T-helper 1 cell treated with Interleukin-12 subunit alpha and Interleukin-12 subunit beta and Interleukin-4 antibody, amounts not matched to agents 30 μg/mL and 1 μg/mL, for 36 hours (primary cell): ENCODE data around the gene COPA.
"Not testable (repeated sequence)": the region's sequence is repeated elsewhere in the genome, so short reads cannot be mapped to it uniquely, and the experiment has no call there.

Experiments used
- H3K27ac Mint-ChIP-seq: one replicate; pipeline ENCODE4 v1.8.0; 2021; ENCODE audit warnings: mild to moderate bottlenecking, mixed read lengths
- H3K27me3 Mint-ChIP-seq: one replicate; pipeline ENCODE4 v1.8.0; 2021; ENCODE audit warnings: low read depth, mixed read lengths
- H3K36me3 Mint-ChIP-seq: one replicate; pipeline ENCODE4 v1.8.0; 2021; ENCODE audit warnings: low read depth, mixed read lengths
- H3K4me1 Mint-ChIP-seq: one replicate; pipeline ENCODE4 v1.8.0; 2021; ENCODE audit warnings: low read depth, mixed read lengths
- H3K4me3 Mint-ChIP-seq: one replicate; pipeline ENCODE4 v1.8.0; 2021; ENCODE audit warnings: mild to moderate bottlenecking, moderate library complexity, mixed read lengths
- H3K9me3 Mint-ChIP-seq: one replicate; pipeline ENCODE4 v1.8.0; 2021; ENCODE audit warnings: mixed read lengths

Gene COPA

DNA sequence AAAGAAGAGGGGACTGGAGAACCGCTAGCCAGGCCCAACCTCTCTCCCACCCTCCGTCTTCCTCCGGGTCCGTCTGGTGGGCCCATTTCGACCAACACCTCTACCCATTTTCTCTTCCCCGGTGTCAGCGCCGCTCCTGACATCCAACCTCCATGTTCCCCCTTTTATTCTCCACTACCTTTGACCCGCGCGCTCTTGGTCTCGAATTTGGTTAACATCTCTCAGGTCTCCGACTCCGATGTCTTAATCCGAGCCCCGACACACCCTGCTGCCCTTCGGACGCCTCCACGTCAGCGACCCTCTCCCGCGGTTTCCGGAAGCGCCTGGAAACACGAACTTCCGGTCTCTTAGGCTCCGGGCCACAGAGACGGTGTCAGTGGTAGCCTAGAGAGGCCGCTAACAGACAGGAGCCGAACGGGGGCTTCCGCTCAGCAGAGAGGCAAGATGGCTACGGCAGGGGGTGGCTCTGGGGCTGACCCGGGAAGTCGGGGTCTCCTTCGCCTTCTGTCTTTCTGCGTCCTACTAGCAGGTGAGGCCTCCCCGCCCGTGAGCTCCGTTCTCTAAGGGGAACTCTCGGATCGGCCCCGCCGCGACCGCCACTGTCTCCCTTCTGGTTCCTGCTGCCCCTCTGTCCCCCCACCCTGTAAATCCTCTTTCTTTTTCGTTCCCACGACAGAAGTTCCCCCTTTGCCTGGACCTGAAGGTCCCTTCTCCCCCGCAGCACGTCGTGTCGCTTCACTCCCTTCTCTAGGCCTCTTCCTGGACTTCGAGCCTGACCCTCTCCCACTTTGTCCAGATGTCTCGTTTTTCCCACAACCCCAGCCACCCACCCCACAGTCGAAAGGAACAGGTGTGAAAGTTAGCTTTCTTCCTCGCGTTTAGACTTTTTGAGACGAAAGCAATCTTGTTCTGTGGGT lies at the start of gene COPA, which contains the start of gene NCSTN:
COPA (minus strand) TSS at position 298 of the 917 bp plus-strand sequence; CDS start at position 218, 80 bp downstream.
NCSTN (plus strand) TSS at position 431 of the 917 bp plus-strand sequence; CDS start at position 445, 14 bp downstream.
- Mint-ChIP-seq H3K27ac (peak within 1 kb of the TSS; percentile 100), H3K27me3 (no peaks in the 10 kb centered on the region), H3K36me3 (peaks cover 42% of the 10 kb centered on the region), H3K4me1 (peaks cover 42% of the 10 kb centered on the region), H3K4me3 (peak within 1 kb of the TSS; percentile 100), H3K9me3 (no peaks in the 10 kb centered on the region)

DNA sequence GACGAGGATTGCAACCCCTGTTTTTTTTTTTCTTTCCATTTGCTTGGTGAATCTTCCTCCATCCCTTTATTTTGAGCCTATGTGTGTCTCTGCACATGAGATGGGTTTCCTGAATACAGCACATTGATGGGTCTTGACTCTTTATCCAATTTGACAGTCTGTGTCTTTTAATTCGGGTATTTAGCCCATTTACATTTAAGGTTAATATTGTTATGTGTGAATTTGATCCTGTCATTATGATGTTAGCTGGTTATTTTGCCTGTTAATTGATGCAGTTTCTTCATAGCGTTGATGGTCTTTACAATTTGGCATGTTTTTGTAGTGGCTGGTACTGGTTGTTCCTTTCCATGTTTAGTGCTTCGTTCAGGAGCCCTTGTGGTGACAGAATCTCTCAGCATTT lies 45.4 kb upstream of the COPA start:
- H3K9me3 Mint-ChIP-seq, H3K4me1 Mint-ChIP-seq, H3K36me3 Mint-ChIP-seq, H3K27ac Mint-ChIP-seq, H3K4me3 Mint-ChIP-seq: not testable (repeated sequence)
- H3K27me3 Mint-ChIP-seq = peaks cover 53% of the 10 kb centered on the region

DNA sequence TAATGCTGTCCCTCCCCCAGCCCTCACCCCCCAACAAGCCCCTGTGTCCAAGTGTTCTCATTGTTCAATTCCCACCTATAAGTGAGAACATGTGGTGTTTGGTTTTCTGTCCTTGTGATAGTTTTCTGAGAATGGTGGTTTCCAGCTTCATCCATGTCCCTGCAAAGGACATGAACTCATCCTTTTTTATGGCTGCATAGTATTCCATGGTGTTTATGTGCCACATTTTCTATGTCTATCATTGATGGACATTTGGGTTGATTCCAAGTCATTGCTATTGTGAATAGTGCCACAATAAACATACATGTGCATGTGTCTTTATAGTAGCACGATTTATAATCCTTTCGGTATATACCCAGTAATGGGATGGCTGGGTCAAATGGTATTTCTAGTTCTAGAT lies 41.8 kb upstream of the COPA start:
- not testable (repeated sequence) for H3K36me3 Mint-ChIP-seq, H3K9me3 Mint-ChIP-seq, H3K4me3 Mint-ChIP-seq, H3K4me1 Mint-ChIP-seq, H3K27ac Mint-ChIP-seq
- peaks cover 45% of the 10 kb centered on the region for H3K27me3 Mint-ChIP-seq

DNA sequence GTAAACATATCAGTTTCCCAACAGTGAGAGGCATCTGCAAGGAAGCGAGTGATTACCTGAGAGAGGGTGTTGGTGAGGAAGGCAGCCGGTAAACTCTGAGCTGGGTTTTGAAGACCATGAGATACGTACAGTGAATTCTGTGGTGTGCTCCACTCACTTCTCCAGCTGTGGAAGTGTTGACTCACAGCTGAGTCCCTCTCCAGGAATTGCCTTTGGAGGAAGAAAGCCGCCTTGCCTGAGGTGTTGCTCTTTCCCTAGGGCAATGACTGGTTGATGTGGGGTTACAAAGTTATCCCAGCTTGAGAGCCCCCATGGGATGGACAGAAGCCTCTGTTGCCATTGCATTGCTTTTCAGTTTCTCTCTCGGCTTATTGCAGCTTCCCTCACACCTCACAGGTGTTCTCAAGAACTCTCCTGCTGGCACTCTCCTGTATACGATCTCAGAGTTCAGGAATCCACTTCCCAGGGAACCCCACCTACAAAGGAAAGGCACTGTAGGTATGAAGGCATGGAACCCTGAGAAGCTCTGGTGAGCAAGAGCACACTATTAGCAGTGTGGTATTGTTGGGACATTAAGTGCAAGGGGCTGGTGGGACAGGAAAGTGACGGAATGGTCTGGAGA lies 34.6 kb upstream of the COPA start:
- Mint-ChIP-seq H3K9me3 (no peaks in the 10 kb centered on the region), H3K4me1 (peaks cover 10% of the 10 kb centered on the region), H3K27me3 (peaks cover 7% of the 10 kb centered on the region), H3K36me3 (no peaks in the 10 kb centered on the region), H3K27ac (no peak overlapping the region), H3K4me3 (no peak overlapping the region)

DNA sequence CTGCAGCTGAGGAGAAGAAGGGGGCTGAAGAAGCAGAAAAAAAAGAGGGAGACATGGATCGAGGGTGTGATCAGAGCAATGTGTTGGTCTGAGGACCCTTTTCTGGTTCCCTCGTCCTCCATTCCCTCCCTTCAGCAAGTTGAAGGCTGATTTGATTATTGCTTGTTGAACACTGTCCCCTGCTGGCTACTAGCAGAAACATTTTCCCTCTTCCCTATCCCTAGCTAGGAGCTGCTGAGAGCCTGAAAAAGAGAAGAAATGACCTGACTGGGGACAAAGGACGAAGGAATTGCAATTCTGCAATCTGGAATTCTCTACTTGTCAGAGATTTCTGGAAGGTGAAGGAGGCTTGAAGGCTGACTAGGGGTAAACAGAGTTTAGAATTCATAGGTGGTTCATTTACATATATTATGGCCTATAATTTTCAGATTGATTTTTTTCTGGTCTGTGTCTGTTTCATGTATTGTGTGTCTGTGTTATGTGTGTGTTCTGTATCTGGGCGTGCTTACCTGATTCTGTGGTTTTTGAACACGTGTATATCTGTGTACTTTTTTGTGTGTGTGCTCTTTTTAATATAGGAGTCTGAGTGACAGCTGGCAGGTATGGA lies 33.6 kb upstream of the COPA start:
- Mint-ChIP-seq H3K4me3 (no peak overlapping the region), H3K27ac (no peak overlapping the region), H3K4me1 (peaks cover 10% of the 10 kb centered on the region), H3K27me3 (peaks cover 7% of the 10 kb centered on the region), H3K9me3 (no peaks in the 10 kb centered on the region), H3K36me3 (no peaks in the 10 kb centered on the region)

DNA sequence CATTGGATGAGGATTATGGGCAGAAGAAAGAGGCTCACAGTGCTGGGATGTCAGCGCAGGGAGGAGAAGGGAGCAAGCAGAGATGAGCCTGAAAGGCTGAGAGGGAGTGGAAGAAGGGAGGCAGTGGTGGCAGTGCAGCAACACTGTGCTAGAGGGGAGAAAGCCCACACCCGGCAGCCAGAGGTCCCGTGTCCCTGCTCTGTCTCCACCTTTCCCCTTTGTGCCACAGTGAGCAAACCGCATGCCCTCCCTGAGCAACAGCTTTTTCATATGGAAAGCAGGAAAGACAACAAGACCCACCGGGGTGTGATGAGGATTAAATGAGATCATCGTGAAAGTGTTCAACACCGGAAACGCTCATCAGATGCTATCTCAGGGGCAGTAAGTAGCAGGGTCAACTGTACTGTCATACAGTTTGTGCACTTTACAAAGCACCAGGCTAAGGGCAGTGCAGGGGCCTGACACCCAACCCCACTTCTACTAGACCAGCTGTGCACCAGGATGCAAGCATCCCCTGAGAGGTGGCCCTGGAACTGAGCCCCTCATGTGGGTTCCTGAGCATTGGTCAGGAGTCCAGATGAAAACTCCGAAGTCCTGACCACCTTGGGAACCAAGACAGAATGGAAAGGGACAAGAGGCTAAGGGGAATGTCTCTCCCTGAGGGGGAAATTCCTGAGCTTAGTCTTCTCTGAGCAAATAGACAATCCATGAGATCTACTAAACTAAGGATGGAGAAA lies 32.9 kb upstream of the COPA start:
- H3K4me1 Mint-ChIP-seq = peaks cover 10% of the 10 kb centered on the region
- no peak overlapping the region for H3K4me3 Mint-ChIP-seq
- peak overlapping the region; percentile 61 for H3K27ac Mint-ChIP-seq
- H3K36me3 Mint-ChIP-seq = no peaks in the 10 kb centered on the region
- H3K9me3 Mint-ChIP-seq = no peaks in the 10 kb centered on the region
- peaks cover 7% of the 10 kb centered on the region for H3K27me3 Mint-ChIP-seq

DNA sequence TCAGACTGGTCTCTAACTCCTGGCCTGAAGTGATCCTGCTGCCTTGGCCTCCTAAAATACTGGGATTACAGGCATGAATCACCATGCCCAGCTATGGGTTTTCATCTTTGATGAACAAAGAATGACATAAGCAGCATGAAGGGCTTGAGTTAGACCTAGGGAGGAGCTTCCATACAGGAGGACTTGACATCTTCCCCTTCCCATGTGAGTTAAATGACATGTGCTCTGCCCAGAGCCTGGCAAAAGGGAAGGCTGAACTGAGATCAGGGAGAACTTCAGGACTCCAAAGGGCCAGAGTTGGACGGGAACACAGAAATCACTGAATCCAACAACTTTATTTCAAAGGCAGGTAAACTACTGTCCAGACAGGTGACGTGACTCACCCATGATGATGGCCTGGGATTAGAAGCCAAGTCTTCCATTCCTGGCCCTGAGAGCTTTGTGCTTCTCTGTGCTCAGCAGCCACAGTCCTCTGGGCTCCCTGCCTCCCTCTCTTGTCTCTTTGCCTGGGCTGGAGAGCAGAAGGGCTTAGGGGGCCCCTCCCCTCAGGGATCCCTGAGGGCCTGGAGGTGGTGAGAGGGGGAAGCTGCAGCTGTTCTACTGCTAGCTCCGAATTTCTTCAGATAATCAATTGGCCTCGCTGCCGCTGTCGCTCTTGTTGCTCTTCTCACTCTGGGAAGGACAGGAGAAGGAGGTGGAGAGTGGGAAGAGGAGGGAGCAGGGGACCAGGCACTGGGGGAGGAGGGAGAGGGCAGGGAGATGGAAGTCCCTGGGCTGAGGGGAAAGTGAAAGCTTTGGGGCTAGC lies 31.5 kb upstream of the COPA start:
- H3K36me3 Mint-ChIP-seq = no peaks in the 10 kb centered on the region

DNA sequence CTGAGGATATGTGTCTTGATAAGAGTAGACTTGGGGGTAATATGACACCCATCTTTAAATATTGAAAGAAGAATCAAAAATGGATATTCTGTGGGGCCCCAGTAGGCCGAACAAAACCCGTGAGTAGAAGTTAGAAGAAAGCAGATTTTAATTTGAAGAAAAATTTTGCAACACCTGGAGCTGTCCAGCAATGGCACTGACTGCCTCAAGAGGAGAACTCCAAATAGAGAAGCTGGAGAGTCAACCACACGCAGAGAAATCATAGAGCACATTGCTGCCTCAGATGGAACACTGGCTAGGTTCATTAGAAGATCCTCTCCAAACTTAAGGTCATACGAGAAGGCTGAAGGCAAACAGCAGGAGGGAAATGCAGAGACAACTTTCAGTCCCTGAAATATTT lies 30.6 kb upstream of the COPA start:
- Mint-ChIP-seq H3K27ac (no peak overlapping the region), H3K4me1 (peaks cover 10% of the 10 kb centered on the region)

More for the DNA sequence above, 31.5 kb upstream of the COPA start:
- Mint-ChIP-seq H3K4me1 (peaks cover 10% of the 10 kb centered on the region), H3K27ac (no peak overlapping the region), H3K27me3 (peaks cover 1% of the 10 kb centered on the region), H3K4me3 (no peak overlapping the region), H3K9me3 (no peaks in the 10 kb centered on the region)

DNA sequence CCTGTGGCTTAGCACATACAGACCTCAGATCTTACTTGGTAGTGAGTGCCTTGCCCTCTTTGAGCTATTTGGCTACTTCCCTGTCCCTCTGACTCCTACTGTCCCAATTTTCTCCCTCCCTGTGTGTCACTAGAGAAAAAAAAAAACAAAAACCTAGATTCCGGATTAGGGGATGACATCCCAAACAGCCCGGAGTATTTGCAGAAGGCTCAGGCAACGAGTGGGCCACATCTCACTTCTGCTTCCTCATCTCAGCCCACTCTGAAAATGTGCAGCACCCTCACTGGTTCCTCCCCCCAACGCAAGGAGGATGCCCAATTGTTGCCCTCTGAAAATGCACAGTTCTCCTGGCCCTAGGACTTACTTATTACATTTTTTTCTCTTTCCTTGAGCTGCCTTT lies 28.7 kb upstream of the COPA start:
- Mint-ChIP-seq H3K9me3 (no peaks in the 10 kb centered on the region), H3K27ac (no peak overlapping the region), H3K36me3 (no peaks in the 10 kb centered on the region), H3K4me3 (no peak overlapping the region), H3K4me1 (peaks cover 10% of the 10 kb centered on the region), H3K27me3 (no peaks in the 10 kb centered on the region)

More for the DNA sequence above, 30.6 kb upstream of the COPA start:
- no peaks in the 10 kb centered on the region for H3K9me3 Mint-ChIP-seq
- H3K27me3 Mint-ChIP-seq = no peaks in the 10 kb centered on the region
- no peaks in the 10 kb centered on the region for H3K36me3 Mint-ChIP-seq
- no peak overlapping the region for H3K4me3 Mint-ChIP-seq

DNA sequence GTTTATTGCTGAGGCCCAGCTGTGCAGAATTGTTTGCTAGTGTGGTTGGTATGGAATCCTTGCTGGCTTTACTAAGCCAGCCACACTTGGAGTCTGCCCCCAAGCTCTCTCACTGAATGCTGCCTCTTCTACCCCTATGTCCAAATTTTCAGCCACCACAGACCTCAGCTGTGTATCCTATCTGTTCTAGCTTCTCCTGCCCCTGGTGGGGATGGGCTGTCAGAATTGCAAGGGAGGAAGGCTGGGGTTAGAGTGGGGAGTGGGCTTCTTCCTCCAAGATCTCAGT lies 28.2 kb upstream of the COPA start:
- H3K36me3 Mint-ChIP-seq = no peaks in the 10 kb centered on the region
- no peak overlapping the region for H3K4me3 Mint-ChIP-seq
- H3K9me3 Mint-ChIP-seq = no peaks in the 10 kb centered on the region
- no peak overlapping the region for H3K27ac Mint-ChIP-seq
- no peaks in the 10 kb centered on the region for H3K27me3 Mint-ChIP-seq
- peaks cover 9% of the 10 kb centered on the region for H3K4me1 Mint-ChIP-seq

DNA sequence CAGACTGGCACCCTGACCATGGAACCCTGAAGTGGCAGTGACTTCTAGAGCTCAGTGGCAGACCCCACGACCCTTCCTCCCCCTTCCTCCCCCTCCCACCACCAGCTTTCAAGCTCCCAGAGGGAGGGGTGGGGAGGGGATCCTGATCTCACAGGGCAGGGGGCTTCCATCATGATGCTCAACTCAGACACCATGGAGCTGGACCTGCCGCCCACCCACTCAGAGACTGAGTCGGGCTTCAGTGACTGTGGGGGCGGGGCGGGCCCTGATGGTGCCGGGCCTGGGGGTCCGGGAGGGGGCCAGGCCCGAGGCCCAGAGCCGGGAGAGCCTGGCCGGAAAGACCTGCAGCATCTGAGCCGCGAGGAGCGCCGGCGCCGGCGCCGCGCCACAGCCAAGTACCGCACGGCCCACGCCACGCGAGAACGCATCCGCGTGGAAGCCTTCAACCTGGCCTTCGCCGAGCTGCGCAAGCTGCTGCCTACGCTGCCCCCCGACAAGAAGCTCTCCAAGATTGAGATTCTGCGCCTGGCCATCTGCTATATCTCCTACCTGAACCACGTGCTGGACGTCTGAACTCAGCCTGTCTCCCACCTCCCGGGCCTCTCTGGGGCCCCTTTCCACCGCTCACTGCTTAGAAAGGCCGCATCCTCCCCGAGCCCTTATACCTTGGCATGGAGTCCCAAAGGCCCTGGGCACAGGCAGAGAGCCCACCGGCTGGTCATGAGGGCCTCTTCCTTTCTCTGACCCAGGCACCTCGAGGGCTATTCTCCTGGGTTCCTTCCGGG lies 27.7 kb upstream of the COPA start:
- no peak overlapping the region for H3K27ac Mint-ChIP-seq
- peaks cover 3% of the 10 kb centered on the region for H3K4me1 Mint-ChIP-seq
- H3K27me3 Mint-ChIP-seq = no peaks in the 10 kb centered on the region
- no peaks in the 10 kb centered on the region for H3K36me3 Mint-ChIP-seq
- H3K4me3 Mint-ChIP-seq = no peak overlapping the region
- no peaks in the 10 kb centered on the region for H3K9me3 Mint-ChIP-seq

DNA sequence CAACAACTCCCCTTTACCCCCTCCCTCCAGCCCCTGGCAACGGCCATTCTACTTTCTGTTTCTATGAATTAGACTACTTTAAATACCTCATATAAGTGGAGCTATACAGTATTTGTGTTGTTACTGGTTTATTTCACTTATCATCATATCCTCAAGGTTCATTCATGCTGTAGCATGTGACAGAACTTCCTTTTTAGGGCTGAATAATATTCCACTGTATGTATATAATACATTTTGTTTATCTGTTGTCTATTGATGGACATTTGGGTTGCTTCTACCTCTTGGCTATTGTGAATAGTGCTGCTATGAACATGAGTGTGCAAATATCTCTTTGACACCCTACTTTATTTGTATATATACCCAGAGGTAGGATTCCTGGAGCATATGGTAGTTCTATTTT lies 26.0 kb upstream of the COPA start:
- no peaks in the 10 kb centered on the region for H3K27me3 Mint-ChIP-seq
- H3K4me1 Mint-ChIP-seq = no peaks in the 10 kb centered on the region
- H3K9me3 Mint-ChIP-seq = no peaks in the 10 kb centered on the region
- H3K27ac Mint-ChIP-seq = no peak overlapping the region
- no peaks in the 10 kb centered on the region for H3K36me3 Mint-ChIP-seq
- H3K4me3 Mint-ChIP-seq = no peak overlapping the region
